COLO668 (cell line): ENCODE results near the gene AGPAT3.
A peak's percentile ranks its signal among the peaks of the same experiment; 100 is the strongest.

Experiments
- DNase-seq: peaks from one replicate; lab custom pipeline; 2025; ENCODE audit not compliant: unreplicated experiment; lab: John Stamatoyannopoulos, UW

The AGPAT3 gene

GRCh38 chr21:43971992-43972255 lies 106.9 kb downstream of the AGPAT3 start:
- DNase-seq = no peak

- no peak for DNase-seq
Measured at GRCh38 chr21:43972850-43973633, 108.0 kb downstream of the AGPAT3 start.

- DNase-seq = no peak
Measured at GRCh38 chr21:43973634-43973955, 108.6 kb downstream of the AGPAT3 start.

- DNase-seq = no peak
Measured at GRCh38 chr21:43974791-43975468, 109.9 kb downstream of the AGPAT3 start.

- peak; percentile 77 for DNase-seq
Measured at GRCh38 chr21:43975469-43976098, 110.6 kb downstream of the AGPAT3 start.

- DNase-seq = no peak
Measured at GRCh38 chr21:43976661-43977060, 111.6 kb downstream of the AGPAT3 start.

- no peak for DNase-seq
Measured at GRCh38 chr21:43978060-43978459, 113.0 kb downstream of the AGPAT3 start.

- no peak for DNase-seq
Measured at GRCh38 chr21:43979654-43980053, 114.6 kb downstream of the AGPAT3 start.

GRCh38 chr21:43981151-43981870 lies 116.3 kb downstream of the AGPAT3 start:
- DNase-seq = no peak

- DNase-seq = no peak
Measured at GRCh38 chr21:43981871-43982210, 116.8 kb downstream of the AGPAT3 start.

- DNase-seq = no peak
Measured at GRCh38 chr21:43982489-43983078, 117.6 kb downstream of the AGPAT3 start.

- DNase-seq = no peak
Measured at GRCh38 chr21:43983390-43983789, 118.4 kb downstream of the AGPAT3 start.

- no peak for DNase-seq
Measured at GRCh38 chr21:43983860-43984420, 118.9 kb downstream of the AGPAT3 start.

- DNase-seq = no peak
Measured at GRCh38 chr21:43984905-43985689, 120.1 kb downstream of the AGPAT3 start.

- DNase-seq = no peak
Measured at GRCh38 chr21:43985690-43986251, 120.7 kb downstream of the AGPAT3 start.

- peak; percentile 37 for DNase-seq
Measured at GRCh38 chr21:43986544-43987451, 121.8 kb downstream of the AGPAT3 start.

- no peak for DNase-seq
Measured at GRCh38 chr21:43987509-43987908, 122.5 kb downstream of the AGPAT3 start.

- DNase-seq = no peak
Measured at GRCh38 chr21:43988016-43988415, 123.0 kb downstream of the AGPAT3 start.
